Effector memory CD4-positive, alpha-beta T cell (primary cell): Measurements from ENCODE around the gene MYO5A.
A peak's percentile ranks its signal among the peaks of the same experiment; 100 is the strongest.

Experiments
- DNase-seq, 3 donors: peaks; one replicate each; pipeline ENCODE4 v3.0.0-alpha.2; 2020
- H3K27ac ChIP-seq: 2 replicates; pipeline ENCODE4 v1.7.0; 2013; ENCODE audit warnings: mild to moderate bottlenecking, low read length, moderate library complexity; ENCODE audit not compliant: insufficient read depth, poor library complexity, severe bottlenecking
- H3K27me3 ChIP-seq: replicated peaks from 2 replicates; pipeline ENCODE4 v1.7.0; 2013; ENCODE audit warnings: mild to moderate bottlenecking, low read length; ENCODE audit not compliant: insufficient read depth, control insufficient read depth, poor library complexity, severe bottlenecking
- H3K36me3 ChIP-seq: 2 replicates; pipeline ENCODE4 v1.7.0; 2013; ENCODE audit warnings: mild to moderate bottlenecking, low read length, moderate library complexity; ENCODE audit not compliant: control insufficient read depth, insufficient read depth
- H3K4me1 ChIP-seq: 2 replicates; pipeline ENCODE4 v1.7.0; 2013; ENCODE audit warnings: low read length, mild to moderate bottlenecking; ENCODE audit not compliant: control insufficient read depth, insufficient read depth, poor library complexity, severe bottlenecking
- H3K4me3 ChIP-seq: 2 replicates; pipeline ENCODE4 v1.7.0; 2013; ENCODE audit warnings: low read length, low read depth, mild to moderate bottlenecking; ENCODE audit not compliant: insufficient read depth, poor library complexity, severe bottlenecking
- H3K9me3 ChIP-seq: 2 replicates; pipeline ENCODE4 v1.7.0; 2013; ENCODE audit warnings: mild to moderate bottlenecking, low read length, moderate library complexity; ENCODE audit not compliant: control insufficient read depth

MYO5A gene

DNA sequence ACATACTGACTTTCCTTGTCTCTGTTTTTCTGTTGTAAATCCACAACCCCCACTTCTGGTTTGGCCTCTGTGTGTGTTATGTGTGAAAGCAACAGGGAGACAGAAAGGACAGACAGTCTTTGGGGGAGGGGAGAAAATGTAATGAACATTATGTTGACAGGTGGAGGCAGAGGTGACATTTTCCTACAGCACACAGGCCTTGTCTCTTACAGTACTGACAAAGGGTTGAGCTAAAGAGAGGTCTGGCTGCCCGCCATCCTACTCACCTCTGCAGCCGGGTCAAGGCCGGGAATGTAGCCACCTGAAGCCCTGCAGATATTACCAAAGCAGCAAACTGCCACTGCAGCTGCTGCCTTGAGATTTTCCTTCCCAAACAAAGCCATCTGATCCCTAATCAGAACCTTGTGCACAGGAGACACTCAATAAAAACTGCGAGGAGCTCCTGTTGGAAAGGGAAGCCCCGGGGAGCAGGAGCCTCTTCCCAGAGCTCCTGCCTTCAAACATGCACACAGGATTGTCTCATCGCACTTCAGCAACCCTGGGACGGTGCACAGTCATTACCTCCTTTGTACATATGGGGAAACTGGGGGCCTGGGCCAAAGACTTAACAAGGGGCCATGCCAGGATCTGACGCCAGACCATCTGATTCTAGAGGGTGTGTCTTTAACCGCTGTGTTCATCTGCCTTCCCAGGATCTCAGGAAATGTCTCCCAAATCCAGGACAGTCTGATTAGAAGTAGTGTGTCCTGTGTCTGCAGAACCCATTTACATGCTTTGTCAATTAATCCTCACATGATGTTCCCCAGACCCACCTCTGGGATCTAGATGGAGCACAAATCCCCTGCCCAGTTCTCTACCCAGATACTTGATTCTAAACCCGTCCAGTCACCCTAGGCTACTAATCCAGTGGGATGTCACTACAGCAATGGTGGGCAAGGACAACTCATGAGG is 247.3 kb downstream of the MYO5A start:
- no peaks in the 10 kb centered on the region for H3K27me3 ChIP-seq
- no peaks in the 10 kb centered on the region for H3K9me3 ChIP-seq
- no peaks in the 10 kb centered on the region for H3K4me1 ChIP-seq
- no peak overlapping the region for H3K4me3 ChIP-seq
- no peaks in the 10 kb centered on the region for H3K36me3 ChIP-seq
- no peak overlapping the region for H3K27ac ChIP-seq
- no peak for DNase-seq

DNA sequence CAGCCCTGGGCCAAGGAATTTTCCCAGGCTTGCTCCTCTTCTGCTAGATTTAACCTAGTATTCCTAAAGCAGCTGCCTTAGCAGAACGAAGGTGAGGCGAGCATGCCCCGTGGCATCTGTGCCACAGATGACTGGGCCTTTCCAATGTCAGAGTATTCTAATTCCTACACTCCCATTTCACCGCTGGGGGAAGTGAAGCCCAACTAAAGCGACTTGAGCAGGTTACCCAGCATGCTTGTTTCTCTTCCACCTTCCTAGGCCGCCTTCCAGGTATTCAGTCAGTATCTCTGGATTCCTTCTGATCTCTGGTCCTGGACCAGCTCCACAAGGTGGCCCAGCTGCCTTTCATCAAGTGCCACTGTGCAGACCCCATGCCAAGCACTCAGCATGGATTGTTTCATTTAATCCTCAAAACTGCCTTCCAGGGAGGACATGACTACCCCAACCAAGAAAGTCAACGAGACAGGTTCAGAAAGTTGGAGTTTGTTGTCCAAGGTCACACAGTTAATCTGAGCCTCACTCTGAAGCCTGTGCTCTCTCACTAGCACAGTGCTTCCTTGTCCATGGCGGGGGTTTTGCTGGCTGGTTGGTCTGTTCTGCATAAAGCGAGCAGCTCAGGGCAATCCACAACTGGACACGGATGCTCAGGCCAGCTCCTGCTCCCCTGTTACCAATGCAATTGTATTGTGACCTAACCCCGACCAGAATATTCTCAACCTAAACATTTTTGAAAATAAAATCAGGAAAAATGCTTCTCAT is 248.2 kb downstream of the MYO5A start:
- no peaks in the 10 kb centered on the region for H3K9me3 ChIP-seq
- H3K27me3 ChIP-seq = no peaks in the 10 kb centered on the region
- H3K4me3 ChIP-seq = no peak overlapping the region
- no peak overlapping the region for H3K27ac ChIP-seq
- no peak for DNase-seq
- H3K36me3 ChIP-seq = no peaks in the 10 kb centered on the region
- H3K4me1 ChIP-seq = no peaks in the 10 kb centered on the region

DNA sequence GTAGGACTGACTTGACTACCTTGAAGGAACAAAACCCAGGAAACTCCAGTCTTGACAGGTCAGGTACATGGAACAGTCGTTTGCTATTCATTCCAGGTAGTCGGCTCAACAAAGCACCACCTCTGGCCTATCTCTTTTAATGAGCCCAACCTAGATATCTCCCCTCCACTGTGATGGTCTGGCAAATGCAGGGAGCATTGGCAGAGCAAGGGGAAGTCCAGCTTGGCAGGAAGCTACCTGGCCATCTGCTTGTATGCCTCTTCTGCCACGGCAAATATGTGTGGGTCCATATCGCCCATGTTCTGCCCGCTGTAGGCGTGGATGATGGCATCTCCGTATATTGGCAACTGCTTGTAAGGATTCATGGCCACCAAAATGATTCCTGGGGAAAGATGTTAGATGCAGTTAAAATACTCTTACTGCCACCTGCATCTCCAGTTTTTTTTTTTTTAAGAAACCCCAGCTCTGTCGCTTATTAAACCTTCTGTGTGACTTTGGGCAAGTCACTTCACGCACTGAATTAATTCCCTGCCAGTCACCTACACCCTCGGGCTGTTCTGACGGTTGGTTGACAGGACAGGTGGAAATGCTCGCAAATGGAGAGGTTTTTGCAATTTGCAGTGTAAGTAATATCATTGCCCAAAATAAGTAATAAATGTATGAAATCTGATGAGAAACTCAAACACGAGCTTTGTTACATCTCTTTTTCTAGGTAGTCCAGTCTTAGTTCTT is 249.9 kb downstream of the MYO5A start:
- Histone ChIP-seq H3K27me3 (no peaks in the 10 kb centered on the region), H3K36me3 (no peaks in the 10 kb centered on the region), H3K27ac (no peak overlapping the region), H3K4me1 (no peaks in the 10 kb centered on the region), H3K4me3 (no peak overlapping the region), H3K9me3 (no peaks in the 10 kb centered on the region)
- DNase-seq = no peak

DNA sequence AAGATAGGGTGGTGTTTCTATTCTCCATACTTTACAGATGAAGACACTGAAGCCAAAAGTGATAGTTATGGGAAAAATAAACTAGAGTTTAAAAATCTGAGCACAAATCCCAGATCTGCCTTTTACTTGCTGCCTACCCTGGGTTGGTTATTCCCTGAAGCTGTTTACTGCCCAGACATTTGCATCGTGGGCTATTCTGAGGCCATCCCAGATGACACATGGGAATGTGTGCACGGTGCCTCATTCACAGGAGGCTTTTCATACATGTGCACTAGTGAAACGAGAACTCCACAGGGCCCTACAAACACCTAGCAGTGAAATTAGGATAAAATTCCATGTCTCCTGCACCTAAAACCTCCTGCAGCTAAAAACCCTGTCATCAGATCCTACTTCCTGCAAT is 250.5 kb downstream of the MYO5A start:
- Histone ChIP-seq H3K36me3 (no peaks in the 10 kb centered on the region), H3K27me3 (no peaks in the 10 kb centered on the region)

DNA sequence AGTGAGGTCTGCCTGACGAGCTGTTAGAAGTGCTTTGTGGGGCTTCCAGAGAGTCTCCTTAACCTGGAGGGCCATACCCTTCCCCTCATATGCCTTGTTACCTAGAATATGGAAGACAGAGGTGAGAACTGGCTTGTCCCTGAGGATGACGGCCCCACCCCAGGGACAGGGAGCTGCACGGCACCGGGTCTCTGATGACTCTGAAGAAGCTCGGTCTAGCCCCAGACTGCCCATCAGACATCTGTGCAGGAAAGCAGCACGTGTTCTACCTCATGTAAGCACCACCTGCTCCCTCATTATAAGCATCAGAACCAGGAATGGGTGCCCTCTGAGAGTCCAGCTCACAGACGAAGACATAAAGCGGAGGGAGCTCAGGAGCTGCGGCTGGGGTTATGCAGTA is 251.1 kb downstream of the MYO5A start:
- Histone ChIP-seq H3K36me3 (no peaks in the 10 kb centered on the region), H3K9me3 (no peaks in the 10 kb centered on the region), H3K27me3 (no peaks in the 10 kb centered on the region), H3K4me3 (no peak overlapping the region), H3K4me1 (no peaks in the 10 kb centered on the region), H3K27ac (no peak overlapping the region)
- no peak for DNase-seq

More for the DNA sequence above, 250.5 kb downstream of the MYO5A start:
- H3K4me3 ChIP-seq = no peak overlapping the region
- no peaks in the 10 kb centered on the region for H3K9me3 ChIP-seq
- DNase-seq = no peak
- H3K4me1 ChIP-seq = no peaks in the 10 kb centered on the region
- H3K27ac ChIP-seq = no peak overlapping the region

DNA sequence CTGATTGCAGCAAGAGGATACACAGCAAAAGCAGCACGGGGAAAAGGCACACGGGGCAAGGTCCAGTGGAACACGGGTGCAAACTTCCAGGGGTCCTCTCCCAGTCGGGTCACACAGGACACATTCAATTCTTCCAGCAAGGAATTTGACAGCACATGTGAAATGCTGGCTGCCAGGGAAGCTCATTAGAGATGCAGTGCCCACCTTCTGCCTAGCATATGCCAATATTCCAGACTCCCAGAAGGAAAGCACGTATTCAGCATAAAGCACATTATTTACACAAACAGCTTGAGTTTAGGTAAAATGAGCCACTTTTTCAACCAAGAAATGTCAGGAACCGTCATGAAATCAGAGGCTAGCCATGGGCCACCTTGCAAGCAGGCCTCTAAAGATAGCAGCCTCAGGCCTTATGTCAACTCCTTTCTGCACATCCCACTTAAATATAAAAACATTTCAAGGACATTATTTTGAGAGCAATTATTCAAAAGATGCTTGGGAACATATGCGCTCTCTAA is 252.4 kb downstream of the MYO5A start:
- DNase-seq = no peak
- Histone ChIP-seq H3K9me3 (no peaks in the 10 kb centered on the region), H3K4me3 (no peak overlapping the region), H3K27ac (no peak overlapping the region), H3K36me3 (no peaks in the 10 kb centered on the region), H3K4me1 (no peaks in the 10 kb centered on the region), H3K27me3 (no peaks in the 10 kb centered on the region)

DNA sequence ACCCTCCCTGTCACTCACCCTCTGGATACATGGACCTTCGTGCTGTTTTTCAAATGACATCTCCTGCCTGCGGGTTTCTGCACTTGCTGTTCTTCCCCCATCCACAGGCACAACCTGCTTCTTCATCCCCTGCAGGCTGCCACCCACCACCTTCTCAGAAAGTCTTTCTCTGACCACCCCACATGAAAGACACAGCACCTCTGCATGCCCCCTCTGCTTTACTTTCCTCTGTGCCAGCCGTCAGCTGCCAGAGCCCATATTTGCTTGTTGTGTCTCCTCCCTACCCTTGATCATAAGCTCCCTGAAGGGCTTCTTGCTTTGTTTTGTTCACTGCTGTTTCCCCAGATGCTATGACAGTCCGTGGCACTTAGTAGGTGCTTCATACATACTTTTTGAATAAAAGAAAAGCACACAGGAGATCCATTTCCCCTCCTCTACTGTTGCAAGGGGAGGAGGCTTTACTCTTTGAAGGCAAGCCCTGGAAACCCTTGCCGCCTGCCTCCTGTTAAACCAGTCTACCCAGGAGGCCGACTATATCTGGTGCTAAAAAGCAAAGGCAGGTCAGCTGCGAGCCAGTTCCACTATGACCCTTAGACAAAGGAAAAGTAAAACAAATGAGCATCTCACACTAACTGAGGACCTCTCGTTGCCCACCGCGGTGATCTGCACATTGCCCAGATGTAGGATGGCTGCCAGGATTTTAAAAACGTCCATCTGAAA is 265.0 kb downstream of the MYO5A start:
- Histone ChIP-seq H3K27ac (no peak overlapping the region), H3K4me3 (no peak overlapping the region), H3K9me3 (no peaks in the 10 kb centered on the region), H3K36me3 (no peaks in the 10 kb centered on the region), H3K27me3 (no peaks in the 10 kb centered on the region), H3K4me1 (peaks cover 19% of the 10 kb centered on the region)
- no peak for DNase-seq

DNA sequence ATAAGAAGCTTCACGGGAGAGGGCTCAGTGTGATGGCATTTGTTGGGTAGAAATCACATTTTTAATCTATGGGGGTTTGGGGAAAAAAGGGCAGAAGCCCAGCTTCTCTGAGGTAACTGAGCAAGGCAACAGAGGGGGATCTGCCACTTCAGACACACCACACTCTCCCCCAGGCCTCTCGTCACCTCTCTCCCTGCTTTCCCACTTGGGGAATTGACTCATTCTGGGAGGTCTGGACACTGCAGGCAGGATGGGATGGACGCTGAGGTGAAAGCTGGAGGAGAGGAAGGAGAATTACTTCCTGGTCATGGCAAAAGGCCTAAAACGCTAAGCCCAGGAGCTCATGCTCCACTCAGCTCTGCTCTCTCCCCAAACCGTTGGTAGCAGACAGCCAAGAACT is 266.3 kb downstream of the MYO5A start:
- peak overlapping the region; percentile 12 for H3K4me3 ChIP-seq
- no peaks in the 10 kb centered on the region for H3K9me3 ChIP-seq
- H3K27ac ChIP-seq = no peak overlapping the region
- DNase-seq = no peak
- peaks cover 19% of the 10 kb centered on the region for H3K4me1 ChIP-seq
- H3K36me3 ChIP-seq = no peaks in the 10 kb centered on the region
- H3K27me3 ChIP-seq = no peaks in the 10 kb centered on the region

DNA sequence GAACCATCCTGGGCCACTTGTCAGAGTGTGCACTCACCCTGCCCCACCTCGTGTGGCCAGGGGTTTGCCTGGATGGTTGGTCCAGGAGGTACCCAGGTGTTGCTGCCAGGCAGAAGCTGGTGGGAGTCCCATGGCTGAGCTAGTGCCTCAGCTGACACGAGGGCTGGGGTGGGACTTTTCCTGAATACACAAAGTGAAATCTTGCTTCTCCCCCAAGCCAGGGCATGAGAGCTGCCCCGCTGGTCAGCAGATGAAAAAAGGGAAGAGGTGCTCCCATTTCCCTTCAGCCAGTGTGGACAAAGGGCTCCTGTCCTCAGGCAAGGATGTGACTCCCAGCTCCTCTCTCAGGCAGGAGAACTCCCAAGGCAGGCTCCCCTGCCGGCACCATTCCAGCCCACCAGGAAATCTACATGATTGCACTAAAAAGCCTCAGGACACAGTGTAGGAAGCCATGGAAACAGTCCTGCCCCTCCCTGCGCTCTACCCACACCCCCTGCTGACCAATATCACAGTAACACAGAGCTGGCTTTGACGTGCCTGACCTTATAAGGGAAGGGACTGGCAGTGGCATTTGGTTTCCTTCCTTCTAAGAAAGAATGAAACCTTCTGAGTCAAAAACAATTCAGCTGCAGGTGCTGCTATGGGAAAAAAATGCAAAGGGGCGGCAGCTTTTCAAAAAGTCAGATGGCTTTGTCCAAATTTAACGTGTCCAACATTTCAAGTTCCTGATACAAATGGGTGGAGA is 267.0 kb downstream of the MYO5A start:
- no peaks in the 10 kb centered on the region for H3K36me3 ChIP-seq
- no peak overlapping the region for H3K27ac ChIP-seq
- peak in 2 of 3 donors; percentile 6 to 27 for DNase-seq
- no peaks in the 10 kb centered on the region for H3K27me3 ChIP-seq
- peak overlapping the region; percentile 12 for H3K4me3 ChIP-seq
- H3K9me3 ChIP-seq = no peaks in the 10 kb centered on the region
- H3K4me1 ChIP-seq = peaks cover 19% of the 10 kb centered on the region
